Measurements from ENCODE around the gene FBXL17. TPM values are rescaled to one million over a fixed set of nuclear protein-coding genes. Genes with fewer than 3 reads are reported as not detected.

Gene FBXL17
- 17.1 TPM for total RNA-seq
- long read RNA-seq, full-length matches to known transcripts: 7 of 23 reads
- long read RNA-seq, partial matches to known transcripts: 2 of 23 reads
- long read RNA-seq, other reads (novel, unspliced or antisense): 14 of 23 reads

- no peaks in the 10 kb centered on the region for H3K36me3 ChIP-seq
- H3K9me3 ChIP-seq: no peaks in the 10 kb centered on the region
- TF ChIP-seq CTCF (IDR thresholded peaks at IDR 0.05): no peak
- peak; percentile 93 to 94 for ATAC-seq
- H3K4me3 ChIP-seq: peak within 1 kb of the TSS; percentile 88
- H3K4me1 ChIP-seq: peaks cover 26% of the 10 kb centered on the region
- peak; percentile 98 for DNase-seq
- no peaks in the 10 kb centered on the region for H3K27me3 ChIP-seq (ENCODE audit: low read depth)
- H3K27ac ChIP-seq: peak within 1 kb of the TSS; percentile 100
- intact Hi-C loops (cut with DNase I): no loop called here
Measured at GRCh38 chr5:108381954-108382783, at the start of gene FBXL17. Gene FBXL17 (minus strand): TSS chr5:108382098.

GRCh38 chr5:108430931-108431608 lies 49.2 kb upstream of the FBXL17 start:
- ATAC-seq: no peak

GRCh38 chr5:108421713-108422112 lies 39.8 kb upstream of the FBXL17 start:
- no peak overlapping the region for H3K4me3 ChIP-seq
- H3K4me1 ChIP-seq: no peaks in the 10 kb centered on the region
- ATAC-seq (no peak), DNase-seq (no peak)
- H3K9me3 ChIP-seq: no peaks in the 10 kb centered on the region
- no peak overlapping the region for H3K27ac ChIP-seq
- H3K36me3 ChIP-seq: no peaks in the 10 kb centered on the region
- intact Hi-C loops (cut with DNase I): no loop called here
- no peaks in the 10 kb centered on the region for H3K27me3 ChIP-seq (ENCODE audit: low read depth)
- TF ChIP-seq CTCF (IDR thresholded peaks at IDR 0.05): no peak

More at GRCh38 chr5:108430931-108431608, 49.2 kb upstream of the FBXL17 start:
- Histone ChIP-seq H3K9me3 (no peaks in the 10 kb centered on the region), H3K4me3 (no peak overlapping the region), H3K4me1 (no peaks in the 10 kb centered on the region), H3K36me3 (no peaks in the 10 kb centered on the region), H3K27ac (no peak overlapping the region), H3K27me3 (ENCODE audit: low read depth) (no peaks in the 10 kb centered on the region)
- intact Hi-C loops (cut with DNase I): no loop called here
- DNase-seq: no peak
- no peak for TF ChIP-seq CTCF (IDR thresholded peaks at IDR 0.05)

- intact Hi-C loops (cut with DNase I): no loop called here
Measured at GRCh38 chr5:108420755-108421154, 38.9 kb upstream of the FBXL17 start.

More at GRCh38 chr5:108420755-108421154, 38.9 kb upstream of the FBXL17 start:
- H3K27me3 ChIP-seq (ENCODE audit: low read depth): no peaks in the 10 kb centered on the region
- no peaks in the 10 kb centered on the region for H3K4me1 ChIP-seq
- H3K27ac ChIP-seq: no peak overlapping the region
- no peak for TF ChIP-seq CTCF (IDR thresholded peaks at IDR 0.05)
- no peaks in the 10 kb centered on the region for H3K36me3 ChIP-seq
- H3K9me3 ChIP-seq: no peaks in the 10 kb centered on the region
- ATAC-seq: no peak
- H3K4me3 ChIP-seq: no peak overlapping the region
- no peak for DNase-seq

All from lower lobe of right lung (tissue), 2 donors.